ENCODE measurements around the gene RNF6. TPM values are rescaled to one million over a fixed set of nuclear protein-coding genes. Genes with fewer than 3 reads are reported as not detected.

The RNF6 gene
- total RNA-seq = 10 to 100 TPM; 17.0 to 24.4 (median 23.5) TPM

GRCh38 chr13:26221721-26222519, at the start of gene RNF6:
TSS of gene RNF6 (minus strand) at chr13:26222314. CDS start at chr13:26219649, 2,665 bp downstream.
- Histone ChIP-seq H3K9me3 (no peaks in the 10 kb centered on the region), H3K27ac (replicated peaks in 1 of 4) (peak within 1 kb of the TSS; percentile 97 to 98 (median 97)), H3K27me3 (no peaks in the 10 kb centered on the region), H3K36me3 (peaks cover 16 to 32% (median 23%) of the 10 kb centered on the region in 4 donors), H3K4me3 (peak within 1 kb of the TSS; percentile 94 to 100 (median 96)), H3K4me1 (peaks cover 17 to 34% (median 26%) of the 10 kb centered on the region in 4 donors)
- DNase-seq (ENCODE audit: extremely low spot score) = peak; percentile 98
- WGBS = under 1% methylated on average over 31 of the region's 67 CpGs
- intact Hi-C loops (cut with DNase I) = loop anchor here (2.0 to 5.0 kb wide), 2 partner anchors 33 to 35 kb away; partner anchors contain the start of gene CDK8
- TF ChIP-seq CTCF (IDR thresholded peaks at IDR 0.05) (peak in 1 of 3 experiments; percentile 3), POLR2AphosphoS5 (IDR thresholded peaks at IDR 0.05) (peak; percentile 70 to 77), POLR2A (IDR thresholded peaks at IDR 0.05; ENCODE audit: low read depth) (peak; percentile 43), EP300 (IDR thresholded peaks at IDR 0.05) (no peak)

- H3K27ac ChIP-seq (replicated peaks in 1 of 4) = no peak overlapping the region
- H3K4me1 ChIP-seq = peaks cover 9 to 17% (median 15%) of the 10 kb centered on the region in 4 donors
- no peaks in the 10 kb centered on the region for H3K9me3 ChIP-seq
- TF ChIP-seq EP300 (IDR thresholded peaks at IDR 0.05) = no peak
- TF ChIP-seq CTCF (IDR thresholded peaks at IDR 0.05) = no peak
- no peak for TF ChIP-seq POLR2AphosphoS5 (IDR thresholded peaks at IDR 0.05)
- DNase-seq (ENCODE audit: extremely low spot score) = no peak
- no peak overlapping the region for H3K4me3 ChIP-seq
- no peaks in the 10 kb centered on the region for H3K36me3 ChIP-seq
- WGBS = 96% methylated on average over 3 of the region's 3 CpGs
- no peaks in the 10 kb centered on the region for H3K27me3 ChIP-seq
- intact Hi-C loops (cut with DNase I) = no loop called here
Observed at GRCh38 chr13:26270707-26271106, 48.6 kb upstream of the RNF6 start.

GRCh38 chr13:26266311-26266710, 44.2 kb upstream of the RNF6 start:
- H3K36me3 ChIP-seq = no peaks in the 10 kb centered on the region
- H3K27me3 ChIP-seq = no peaks in the 10 kb centered on the region
- no peak overlapping the region for H3K27ac ChIP-seq (replicated peaks in 1 of 4)
- 76% methylated on average over 3 of the region's 3 CpGs for WGBS
- DNase-seq (ENCODE audit: extremely low spot score) = no peak
- intact Hi-C loops (cut with DNase I) = no loop called here
- H3K4me3 ChIP-seq = no peak overlapping the region
- H3K4me1 ChIP-seq = peaks cover 9 to 29% (median 25%) of the 10 kb centered on the region in 4 donors
- no peaks in the 10 kb centered on the region for H3K9me3 ChIP-seq
- no peak for TF ChIP-seq POLR2A (IDR thresholded peaks at IDR 0.05; ENCODE audit: low read depth)
- no peak for TF ChIP-seq EP300 (IDR thresholded peaks at IDR 0.05)
- TF ChIP-seq CTCF (IDR thresholded peaks at IDR 0.05) = no peak
- TF ChIP-seq POLR2AphosphoS5 (IDR thresholded peaks at IDR 0.05) = no peak

- H3K4me1 ChIP-seq = peaks cover 6 to 33% (median 19%) of the 10 kb centered on the region in 4 donors
- no peak overlapping the region for H3K27ac ChIP-seq (replicated peaks in 1 of 4)
- no peaks in the 10 kb centered on the region for H3K36me3 ChIP-seq
- H3K27me3 ChIP-seq = no peaks in the 10 kb centered on the region
- WGBS = 100% methylated on average over 2 of the region's 2 CpGs
- TF ChIP-seq POLR2AphosphoS5 (IDR thresholded peaks at IDR 0.05) (no peak), POLR2A (IDR thresholded peaks at IDR 0.05; ENCODE audit: low read depth) (no peak), EP300 (IDR thresholded peaks at IDR 0.05) (no peak), CTCF (IDR thresholded peaks at IDR 0.05) (no peak)
- H3K4me3 ChIP-seq = no peak overlapping the region
- intact Hi-C loops (cut with DNase I) = no loop called here
- no peak for DNase-seq (ENCODE audit: extremely low spot score)
- H3K9me3 ChIP-seq = no peaks in the 10 kb centered on the region
Observed at GRCh38 chr13:26262156-26262555, 40.0 kb upstream of the RNF6 start.

Data from esophagus muscularis mucosa (tissue), 4 donors.